Neural cell (in vitro differentiated cells): Measurements from ENCODE around the gene SIMC1. TPM values are rescaled to one million over a fixed set of nuclear protein-coding genes. Genes with fewer than 3 reads are reported as not detected.
"Not testable (repeated sequence)": the region's sequence is repeated elsewhere in the genome, so short reads cannot be mapped to it uniquely, and the experiment has no call there.

Experiments
- H2AFZ ChIP-seq: fragments of 200-600, 300-800 bp; sonication (generic), shearing (Covaris generic); 2 replicates; pipeline ENCODE4 v1.6.0; 2014; ENCODE audit warnings: low read depth, mild to moderate bottlenecking, antibody characterized with exemption, low read length, moderate library complexity
- H3F3A ChIP-seq: fragments of 200-600 bp; shearing (Covaris generic); 2 replicates; pipeline ENCODE4 v1.6.1; 2016; ENCODE audit warnings: mild to moderate bottlenecking, moderate library complexity, mixed read lengths, antibody characterized with exemption, low read length; ENCODE audit not compliant: insufficient read depth, poor library complexity, severe bottlenecking
- H3K27ac ChIP-seq: fragments of 200-600, 300-800 bp; sonication (generic), shearing (Covaris generic); 2 replicates; pipeline ENCODE4 v1.5.1; 2014; ENCODE audit warnings: mild to moderate bottlenecking, low read length, moderate library complexity
- H3K27me3 ChIP-seq: fragments of 300-800, 200-600 bp; sonication (generic), shearing (Covaris generic); 2 replicates; pipeline ENCODE4 v1.6.0; 2014; ENCODE audit warnings: mild to moderate bottlenecking, low read depth, low read length, moderate library complexity; ENCODE audit not compliant: insufficient read depth
- H3K36me3 ChIP-seq: fragments of 300-800, 200-600 bp; sonication (generic), shearing (Covaris generic); 2 replicates; pipeline ENCODE4 v1.5.1; 2014; ENCODE audit warnings: mild to moderate bottlenecking, antibody characterized with exemption, low read length, moderate library complexity; ENCODE audit not compliant: insufficient read depth
- H3K4me2 ChIP-seq: fragments of 300-800, 200-600 bp; sonication (generic), shearing (Covaris generic); 2 replicates; pipeline ENCODE4 v1.6.0; 2014; ENCODE audit warnings: mild to moderate bottlenecking, low read length
- H3K4me3 ChIP-seq: fragments of 300-800, 200-600 bp; sonication (generic), shearing (Covaris generic); 2 replicates; pipeline ENCODE4 v1.5.1; 2014; ENCODE audit warnings: mild to moderate bottlenecking, low read length, moderate library complexity
- H3K79me2 ChIP-seq: fragments of 200-600 bp; shearing (Covaris generic); replicated peaks from 2 replicates; pipeline ENCODE4 v1.6.0; 2014; ENCODE audit warnings: mild to moderate bottlenecking, low read length, moderate library complexity; ENCODE audit not compliant: insufficient read depth
- H3K9ac ChIP-seq: fragments of 300-800, 200-600 bp; sonication (generic), shearing (Covaris generic); 2 replicates; pipeline ENCODE4 v1.6.1; 2016; ENCODE audit warnings: mild to moderate bottlenecking, low read length, mixed read lengths
- H3K9me2 ChIP-seq: fragments of 200-600 bp; shearing (Covaris generic); 2 replicates; pipeline ENCODE4 v1.6.1; 2016; ENCODE audit warnings: mild to moderate bottlenecking, low read length, mixed read lengths; ENCODE audit not compliant: insufficient read depth
- H3K9me3 ChIP-seq: fragments of 200-600, 300-800 bp; sonication (generic), shearing (Covaris generic); 2 replicates; pipeline ENCODE4 v1.6.1; 2016; ENCODE audit warnings: mild to moderate bottlenecking, mixed run types, low read length, moderate library complexity, mixed read lengths
- H4K20me1 ChIP-seq: fragments of 200-600 bp; shearing (Covaris generic); 2 replicates; pipeline ENCODE4 v1.6.1; 2016; ENCODE audit warnings: mild to moderate bottlenecking, mixed run types; ENCODE audit not compliant: insufficient read depth
- RAD21 ChIP-seq: fragments of 450-650 bp; conservative IDR thresholded peaks from 2 replicates; pipeline ENCODE4 v1.6.1; 2014; ENCODE audit warnings: antibody characterized with exemption, mild to moderate bottlenecking, moderate library complexity
- SMC3 ChIP-seq: fragments of 450-650 bp; conservative IDR thresholded peaks from 2 replicates; pipeline ENCODE4 v1.6.1; 2014; ENCODE audit warnings: antibody characterized with exemption, mild to moderate bottlenecking, moderate library complexity; ENCODE audit not compliant: poor library complexity
- polyA plus RNA-seq: library from polyadenylated mRNA; depleted of rRNA; stranded (reverse); fragments of >200 nt; gene quantifications from 2 replicates; pipeline ENCODE4 v1.2.3, GENCODE V29; 2014
- TF ChIP-seq, protein P1 (sequence below): fragments of 450-650 bp; IDR thresholded peaks from 2 replicates; pipeline ENCODE4 v1.5.1; 2014; ENCODE audit warnings: antibody characterized with exemption, mild to moderate bottlenecking, moderate library complexity; ENCODE audit not compliant: poor library complexity, severe bottlenecking

SIMC1 gene
- polyA plus RNA-seq, 1 donor from 2014 or later: 20.7 TPM

DNA sequence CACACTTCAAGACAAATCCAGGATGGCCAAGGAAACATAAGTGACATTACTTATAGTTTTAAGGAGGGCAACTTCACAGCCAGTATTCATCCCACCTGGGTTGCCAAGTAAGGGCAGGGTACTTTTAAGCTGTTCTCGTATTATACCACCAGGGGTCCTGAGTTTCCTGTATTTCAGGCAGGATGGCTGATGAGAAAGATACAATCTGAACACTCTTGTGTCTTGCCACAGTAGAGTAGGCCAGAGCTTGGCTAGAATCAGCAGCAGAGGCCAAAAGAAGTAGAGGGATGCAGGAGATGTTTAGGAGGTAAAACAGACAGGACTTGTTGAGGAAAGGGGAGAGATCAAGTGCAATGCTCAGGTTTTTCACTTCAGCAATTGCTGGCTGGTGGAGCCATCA, 3.1 kb upstream of the SIMC1 start:
- not testable (repeated sequence) for H3K27me3 ChIP-seq

DNA sequence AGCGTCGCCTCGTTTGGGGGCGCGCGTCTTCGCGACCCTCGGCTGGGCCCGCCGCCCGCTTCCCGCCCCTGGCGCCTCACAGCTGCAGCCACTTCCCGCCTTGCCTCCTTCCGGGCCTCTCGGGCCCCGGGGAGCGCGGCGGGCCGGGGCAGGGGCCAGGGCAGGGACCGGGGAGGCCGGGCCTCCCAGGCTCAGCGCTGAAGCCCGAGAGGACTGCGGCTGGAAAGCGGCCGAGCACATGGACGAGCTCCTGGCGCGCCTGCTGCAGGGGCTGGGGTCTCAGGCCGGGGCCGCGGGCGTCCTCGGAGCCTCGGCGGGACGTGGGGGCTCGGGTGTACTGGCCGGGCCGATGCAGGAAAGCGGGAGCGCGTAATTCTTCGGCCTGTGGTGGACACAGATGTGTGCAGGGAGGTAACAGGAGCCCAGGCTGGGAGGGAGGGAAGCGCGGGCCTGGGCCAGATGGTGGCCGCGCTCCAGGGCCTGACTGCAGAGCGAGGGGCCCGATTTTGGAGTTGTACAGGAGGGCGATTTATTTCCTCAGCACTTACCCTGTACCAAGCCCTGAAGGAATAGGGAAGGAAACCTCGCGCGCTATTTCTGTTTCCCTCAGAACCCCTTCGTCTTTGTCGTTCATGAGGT, 540 bp downstream of the SIMC1 start:
- not testable (repeated sequence) for H4K20me1 ChIP-seq, H3K27me3 ChIP-seq, H3K36me3 ChIP-seq, H3K9me2 ChIP-seq, H3K4me2 ChIP-seq, H3K79me2 ChIP-seq, H3F3A ChIP-seq, H3K9me3 ChIP-seq, H2AFZ ChIP-seq, H3K4me3 ChIP-seq, H3K9ac ChIP-seq, H3K27ac ChIP-seq

More for the DNA sequence above, 3.1 kb upstream of the SIMC1 start:
- H3K4me2 ChIP-seq, H3K9me2 ChIP-seq, H3K27ac ChIP-seq, H4K20me1 ChIP-seq, H3K79me2 ChIP-seq, H3K9ac ChIP-seq, H3K9me3 ChIP-seq, H3F3A ChIP-seq, H3K36me3 ChIP-seq, H2AFZ ChIP-seq, H3K4me3 ChIP-seq: not testable (repeated sequence)
- TF ChIP-seq SMC3 (peak; percentile 48), RAD21 (peak; percentile 44)
- TF ChIP-seq, protein P1, sequence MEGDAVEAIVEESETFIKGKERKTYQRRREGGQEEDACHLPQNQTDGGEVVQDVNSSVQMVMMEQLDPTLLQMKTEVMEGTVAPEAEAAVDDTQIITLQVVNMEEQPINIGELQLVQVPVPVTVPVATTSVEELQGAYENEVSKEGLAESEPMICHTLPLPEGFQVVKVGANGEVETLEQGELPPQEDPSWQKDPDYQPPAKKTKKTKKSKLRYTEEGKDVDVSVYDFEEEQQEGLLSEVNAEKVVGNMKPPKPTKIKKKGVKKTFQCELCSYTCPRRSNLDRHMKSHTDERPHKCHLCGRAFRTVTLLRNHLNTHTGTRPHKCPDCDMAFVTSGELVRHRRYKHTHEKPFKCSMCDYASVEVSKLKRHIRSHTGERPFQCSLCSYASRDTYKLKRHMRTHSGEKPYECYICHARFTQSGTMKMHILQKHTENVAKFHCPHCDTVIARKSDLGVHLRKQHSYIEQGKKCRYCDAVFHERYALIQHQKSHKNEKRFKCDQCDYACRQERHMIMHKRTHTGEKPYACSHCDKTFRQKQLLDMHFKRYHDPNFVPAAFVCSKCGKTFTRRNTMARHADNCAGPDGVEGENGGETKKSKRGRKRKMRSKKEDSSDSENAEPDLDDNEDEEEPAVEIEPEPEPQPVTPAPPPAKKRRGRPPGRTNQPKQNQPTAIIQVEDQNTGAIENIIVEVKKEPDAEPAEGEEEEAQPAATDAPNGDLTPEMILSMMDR: peak; percentile 63

DNA sequence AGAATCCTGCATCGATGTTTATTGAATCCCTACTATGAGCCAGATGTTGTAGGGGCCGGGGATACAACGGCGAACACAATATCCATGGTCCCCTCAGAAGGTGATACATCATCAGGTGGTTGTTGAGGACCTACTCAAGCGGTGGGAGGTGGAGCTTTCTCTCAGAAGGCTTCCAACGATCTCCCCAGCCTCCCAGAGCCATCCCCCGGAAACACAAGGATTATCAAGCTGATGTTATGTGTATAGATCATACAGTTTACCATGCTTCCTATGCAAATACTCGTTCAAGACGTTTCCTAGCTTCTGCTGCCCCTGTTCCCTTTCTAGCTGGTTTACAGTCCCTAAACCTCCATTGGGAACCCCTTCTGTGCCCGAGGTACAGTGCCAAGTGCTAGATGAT, 1.1 kb downstream of the SIMC1 start:
- not testable (repeated sequence) for H3K36me3 ChIP-seq, H3K4me2 ChIP-seq, H2AFZ ChIP-seq

DNA sequence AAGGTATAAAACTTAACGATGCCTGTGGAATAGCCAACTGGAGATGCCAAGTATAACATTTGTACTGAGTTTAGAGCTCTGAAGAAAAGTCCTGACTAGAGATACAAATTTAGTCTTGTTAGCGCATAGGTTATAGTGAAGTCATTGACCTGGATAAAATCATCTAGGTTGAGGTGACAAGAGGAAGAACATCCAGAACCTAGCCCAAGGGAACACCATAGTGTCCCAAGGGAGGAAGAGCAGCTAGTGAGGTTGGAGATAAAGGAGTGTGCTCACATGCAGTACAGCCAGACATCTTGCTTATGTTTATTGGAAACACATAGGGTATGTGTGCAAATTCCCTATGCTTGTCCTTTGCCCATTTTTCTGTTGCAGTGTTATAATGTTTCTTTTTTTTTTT, 6.1 kb downstream of the SIMC1 start:
- H3K9me2 ChIP-seq, H4K20me1 ChIP-seq, H3K9me3 ChIP-seq, H3K36me3 ChIP-seq, H2AFZ ChIP-seq, H3K4me2 ChIP-seq, H3F3A ChIP-seq, H3K4me3 ChIP-seq, H3K79me2 ChIP-seq, H3K27ac ChIP-seq, H3K9ac ChIP-seq, H3K27me3 ChIP-seq: not testable (repeated sequence)

More for the DNA sequence above, 1.1 kb downstream of the SIMC1 start:
- H3K9me2 ChIP-seq, H3K9me3 ChIP-seq, H3K79me2 ChIP-seq, H3K4me3 ChIP-seq, H3K9ac ChIP-seq, H3F3A ChIP-seq, H3K27me3 ChIP-seq, H3K27ac ChIP-seq, H4K20me1 ChIP-seq: not testable (repeated sequence)

DNA sequence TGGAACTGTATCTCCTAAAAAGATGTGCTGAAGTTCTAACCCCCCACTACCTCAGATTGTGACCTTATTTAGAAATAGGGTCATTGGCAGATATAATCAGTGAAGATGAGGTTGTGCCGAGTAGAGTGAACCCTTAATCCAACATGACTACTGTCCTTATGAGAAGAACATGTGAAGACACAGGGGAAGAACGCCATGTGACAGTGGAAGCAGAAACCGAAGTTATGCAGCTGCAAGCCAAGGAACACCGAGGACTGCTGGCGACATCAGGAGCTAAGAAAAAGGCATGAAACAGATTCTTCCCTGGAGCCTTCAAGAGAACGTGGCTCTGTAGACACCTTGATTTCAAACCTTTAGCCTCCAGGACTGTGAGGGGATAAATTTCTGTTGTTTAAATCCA, 6.8 kb downstream of the SIMC1 start:
- H3K27me3 ChIP-seq: not testable (repeated sequence)

DNA sequence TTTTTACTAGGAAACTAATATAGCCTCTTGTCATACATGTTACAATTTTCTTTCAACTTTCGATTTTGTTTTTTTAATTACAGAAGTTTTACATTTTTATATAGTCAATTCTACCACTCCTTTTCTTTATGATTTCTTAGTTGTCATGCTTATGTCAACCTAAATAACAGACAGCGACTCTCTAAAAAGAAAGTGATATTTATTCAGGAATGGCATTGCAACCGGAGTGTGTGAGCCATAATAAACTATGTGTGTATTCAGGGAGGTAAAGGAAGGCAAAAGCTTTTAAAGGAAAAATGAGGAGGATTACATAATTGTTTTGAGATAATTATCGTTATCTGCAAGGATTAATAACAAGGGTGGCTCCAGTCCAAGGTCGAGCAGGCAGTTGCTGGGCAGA, 7.3 kb downstream of the SIMC1 start:
- H3K79me2 ChIP-seq, H3K4me3 ChIP-seq, H3F3A ChIP-seq, H3K9ac ChIP-seq, H4K20me1 ChIP-seq, H3K9me2 ChIP-seq, H3K4me2 ChIP-seq, H3K27ac ChIP-seq, H3K9me3 ChIP-seq, H2AFZ ChIP-seq, H3K36me3 ChIP-seq, H3K27me3 ChIP-seq: not testable (repeated sequence)

More for the DNA sequence above, 6.8 kb downstream of the SIMC1 start:
- H3K36me3 ChIP-seq, H3F3A ChIP-seq, H4K20me1 ChIP-seq, H3K9me2 ChIP-seq, H3K9me3 ChIP-seq, H3K79me2 ChIP-seq, H3K27ac ChIP-seq, H2AFZ ChIP-seq, H3K4me3 ChIP-seq, H3K9ac ChIP-seq, H3K4me2 ChIP-seq: not testable (repeated sequence)

DNA sequence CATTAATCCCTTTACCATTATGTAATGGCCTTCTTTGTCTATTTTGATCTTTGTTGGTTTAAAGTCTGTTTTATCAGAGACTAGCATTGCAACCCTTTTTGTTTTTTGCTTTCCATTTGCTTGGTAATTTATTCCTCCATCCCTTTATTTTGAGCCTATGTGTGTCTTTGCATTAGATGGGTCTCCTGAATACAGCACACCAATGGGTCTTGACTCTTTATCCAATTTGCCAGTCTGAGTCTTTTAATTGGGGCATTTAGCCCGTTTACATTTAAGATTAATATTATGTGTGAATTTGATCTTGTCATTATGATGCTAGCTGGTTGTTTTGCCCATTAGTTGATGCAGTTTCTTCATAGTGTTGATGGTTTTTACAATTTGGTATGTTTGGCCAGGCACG, 12.5 kb downstream of the SIMC1 start:
- not testable (repeated sequence) for H2AFZ ChIP-seq, H3K4me3 ChIP-seq, H4K20me1 ChIP-seq, H3K79me2 ChIP-seq, H3K9ac ChIP-seq, H3F3A ChIP-seq, H3K27ac ChIP-seq, H3K27me3 ChIP-seq, H3K9me2 ChIP-seq, H3K9me3 ChIP-seq, H3K36me3 ChIP-seq, H3K4me2 ChIP-seq
